ENCODE results near the gene UBE3C.

UBE3C gene

DNA sequence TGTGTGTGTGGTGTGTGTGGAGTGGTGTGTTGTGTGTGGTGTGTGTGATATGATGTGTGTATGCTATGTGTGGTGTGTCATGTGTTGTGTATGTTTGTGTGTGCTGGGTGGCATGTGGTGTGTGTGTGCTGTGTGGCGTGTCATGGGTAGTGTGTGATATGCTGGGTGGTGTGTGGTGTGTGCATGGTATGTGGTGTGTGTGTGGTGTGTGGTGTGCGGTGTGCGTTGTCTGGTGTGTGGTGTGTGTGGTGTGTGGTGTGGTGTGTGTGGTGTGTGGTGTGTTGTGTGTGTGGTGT is 160.5 kb downstream of the UBE3C start:
- no peak for DNase-seq

DNA sequence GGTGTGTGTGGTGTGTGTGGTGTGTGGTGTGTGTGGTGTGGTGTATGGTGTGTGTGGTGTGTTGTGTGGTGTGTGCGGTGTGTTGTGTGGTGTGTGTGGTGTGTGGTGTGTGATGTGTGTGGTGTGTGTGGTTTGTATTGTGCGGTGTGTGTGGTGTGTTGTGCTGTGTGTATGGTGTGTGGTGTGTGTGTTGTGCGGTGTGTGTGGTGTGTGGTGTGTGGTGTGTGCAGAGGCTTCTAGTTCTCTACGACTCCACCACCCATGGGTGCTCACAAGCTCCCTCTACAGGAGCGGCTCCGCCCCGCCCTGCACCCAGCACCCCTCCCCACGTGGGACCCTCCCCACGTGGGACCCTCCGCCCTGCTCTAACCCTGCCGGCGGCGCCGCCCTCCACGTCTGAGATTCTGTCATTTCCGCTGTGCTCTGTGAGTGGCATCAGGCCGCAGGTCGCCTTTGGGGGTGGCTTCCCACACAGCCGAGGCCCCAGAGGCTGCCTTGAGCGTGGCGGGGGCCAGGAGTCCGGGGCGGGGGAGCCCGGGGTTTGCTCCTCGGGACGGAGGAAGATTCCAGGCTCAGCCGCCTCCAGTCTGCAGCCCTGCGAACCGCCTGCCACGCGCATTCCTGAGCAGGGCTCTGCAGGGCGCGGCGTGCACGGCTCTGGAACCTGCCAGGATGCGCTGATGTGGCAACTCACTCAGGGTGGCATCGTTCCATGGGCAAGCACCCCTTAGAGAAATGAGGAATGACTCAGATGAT is 161.1 kb downstream of the UBE3C start:
- DNase-seq: no peak

DNA sequence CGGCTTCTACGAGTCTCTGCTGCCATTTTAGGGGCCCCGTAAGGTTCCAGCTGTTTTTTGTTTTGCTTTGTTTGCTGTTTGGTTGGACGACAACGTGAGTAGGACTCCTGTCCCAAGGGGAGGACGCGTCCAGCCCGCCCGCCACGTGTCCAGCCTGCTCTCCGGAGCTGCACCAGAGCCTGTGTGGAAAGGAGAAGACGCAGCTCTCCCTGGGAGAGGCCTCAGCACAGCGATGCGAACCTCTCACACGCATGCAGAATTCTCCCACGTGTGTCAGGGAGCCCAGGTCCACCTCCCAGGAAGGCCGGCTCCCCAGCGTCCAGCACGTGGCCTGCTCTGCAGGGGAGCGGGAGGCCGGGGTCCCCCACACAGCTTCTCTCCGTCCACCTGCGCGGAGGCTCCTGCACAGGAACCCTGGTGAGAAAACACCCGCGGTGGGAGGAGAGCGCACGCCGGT is 161.7 kb downstream of the UBE3C start:
- no peak for DNase-seq

DNA sequence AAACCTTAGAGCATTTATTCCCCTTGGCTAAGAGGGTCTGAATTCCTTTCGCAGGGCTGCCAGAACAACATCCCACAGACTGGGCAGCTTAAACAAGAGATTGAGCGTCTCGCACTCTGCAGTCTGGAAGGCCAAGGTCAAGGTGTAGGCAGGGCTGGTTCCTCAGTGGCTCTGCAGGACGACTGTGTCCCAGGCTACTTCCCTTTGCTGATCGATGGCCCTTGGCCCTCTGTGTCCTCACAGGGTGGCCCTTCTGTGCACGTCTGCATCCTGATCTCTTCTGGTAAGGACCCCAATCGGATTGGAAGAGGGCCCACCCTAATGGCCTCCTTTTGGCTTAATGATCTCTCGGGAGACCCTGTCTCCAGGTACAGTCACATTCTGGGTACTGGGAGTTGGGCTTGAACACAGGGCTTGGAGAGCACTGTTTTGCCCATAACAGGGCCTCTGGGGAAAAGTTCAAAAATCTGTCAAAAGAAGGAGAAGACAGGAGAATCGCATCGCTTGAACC is 162.9 kb downstream of the UBE3C start:
- DNase-seq: no peak

DNA sequence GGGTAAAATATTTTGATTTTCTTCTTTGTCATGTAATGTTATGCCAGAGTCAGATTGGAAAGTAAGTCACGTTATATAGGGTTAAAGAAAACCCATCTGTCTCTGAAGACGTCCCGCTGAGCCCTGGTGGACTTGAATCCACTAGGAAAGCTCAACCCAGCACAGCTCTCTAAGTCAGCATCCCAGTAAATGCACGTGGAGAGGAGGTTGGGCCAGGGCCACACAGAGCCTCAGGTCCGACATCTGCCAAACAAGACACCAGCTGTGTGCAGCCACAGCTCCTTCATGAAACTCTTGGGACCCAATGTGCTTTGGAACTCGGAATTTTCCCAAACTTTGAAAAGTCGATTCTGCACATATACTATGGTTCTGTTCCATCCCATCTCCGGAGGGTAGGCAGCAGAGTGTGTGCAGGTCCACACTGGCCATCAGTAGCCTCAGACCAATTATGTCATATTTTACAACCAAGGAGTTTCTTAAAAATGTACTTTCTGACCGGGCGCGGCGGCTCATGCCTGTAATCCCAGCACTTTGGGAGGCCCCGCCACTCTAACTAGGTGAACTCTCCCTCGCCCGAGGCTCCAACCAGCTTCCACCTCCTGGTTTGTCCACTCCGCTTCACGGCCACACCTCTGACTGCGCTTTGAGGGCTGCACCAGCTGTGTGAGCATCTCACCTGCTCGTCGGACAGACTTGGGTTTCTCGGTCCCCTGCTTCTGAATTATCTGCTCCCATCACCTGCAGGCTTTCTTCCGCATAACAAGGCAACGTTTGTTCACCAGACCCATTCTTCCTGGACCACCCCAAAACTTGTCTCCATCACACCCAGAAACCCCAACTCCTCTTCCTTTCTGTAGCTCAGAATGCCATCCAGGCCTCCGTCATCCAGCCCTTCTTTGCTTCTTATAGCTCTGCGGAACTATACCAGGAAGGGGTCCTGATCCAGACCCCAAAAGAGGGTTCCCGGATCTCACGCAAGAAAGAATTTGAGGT is 168.4 kb downstream of the UBE3C start:
- DNase-seq: no peak

DNA sequence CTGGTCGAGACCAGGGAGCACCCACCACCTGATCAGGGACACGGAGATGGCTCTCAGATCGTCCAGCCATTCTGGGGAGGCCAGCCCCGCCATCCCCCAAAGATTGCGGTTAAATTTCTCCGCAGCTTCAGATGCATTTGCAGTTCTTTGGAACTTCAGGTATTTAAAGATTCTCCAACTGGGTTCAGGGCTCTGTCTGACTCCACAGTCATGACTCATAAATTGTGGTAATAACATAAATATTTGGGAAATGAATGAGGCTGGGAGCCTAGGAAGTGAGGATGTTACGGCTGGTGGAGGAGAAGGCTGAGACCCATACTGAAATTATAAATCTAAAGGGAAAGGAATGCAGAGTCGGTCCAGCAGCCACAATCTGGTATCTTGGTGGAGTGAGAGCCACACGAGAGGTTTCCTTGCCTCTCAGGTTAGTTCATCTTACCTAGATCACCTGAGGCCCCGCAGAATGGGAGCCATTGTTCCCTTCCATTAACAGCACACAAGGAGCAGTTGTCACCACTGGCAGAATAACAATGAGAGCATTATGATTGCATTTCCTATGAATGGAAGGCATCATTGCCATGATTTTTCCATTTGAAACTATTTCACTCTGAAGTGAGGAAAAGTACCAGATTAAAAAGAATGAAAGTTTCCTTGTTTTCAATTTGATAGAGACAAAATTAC is 171.4 kb downstream of the UBE3C start:
- DNase-seq: no peak

DNA sequence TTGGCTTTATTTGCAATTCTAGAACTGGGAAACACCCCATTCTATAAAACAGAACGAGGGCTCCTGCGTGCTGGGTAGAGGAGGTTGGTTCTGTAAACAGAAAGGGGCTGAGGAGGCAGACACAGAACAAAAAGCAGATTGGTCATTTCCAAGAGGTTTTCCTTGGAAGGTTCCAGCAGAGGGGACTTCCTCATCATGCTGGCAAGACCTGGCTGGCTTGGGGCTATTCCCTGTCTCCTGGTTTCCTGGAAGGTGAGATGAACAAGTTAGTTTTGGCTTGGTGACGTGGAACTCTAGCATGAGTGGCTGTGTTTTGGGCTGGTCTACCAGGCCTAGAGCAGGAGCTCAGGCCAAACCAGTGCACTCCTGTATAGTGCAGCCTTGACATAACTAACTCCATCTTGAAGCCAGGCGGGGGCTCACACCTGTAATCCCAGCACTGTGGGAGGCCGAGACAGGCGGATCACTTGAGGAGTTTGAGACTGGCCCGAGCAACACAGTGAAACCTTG is 172.0 kb downstream of the UBE3C start:
- DNase-seq: no peak

DNA sequence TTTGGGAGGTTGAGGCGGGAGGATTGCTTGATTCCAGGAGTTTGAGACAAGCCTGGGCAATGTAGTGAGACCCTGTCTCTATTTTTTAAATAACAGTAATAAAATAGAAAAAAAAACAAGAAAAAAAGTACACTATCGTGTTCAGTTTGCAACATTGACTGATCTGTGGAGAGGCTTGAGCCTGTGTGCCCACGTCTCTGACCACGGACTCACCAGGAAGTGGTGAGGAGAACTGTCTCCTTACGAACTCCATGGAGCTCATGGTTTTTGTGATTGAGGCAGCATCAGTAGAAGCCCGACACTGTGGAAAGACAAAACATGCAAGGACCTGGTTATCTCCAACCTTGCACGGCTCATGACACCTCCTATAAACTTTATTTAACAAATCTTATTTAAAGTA is 174.2 kb downstream of the UBE3C start:
- DNase-seq: no peak

DNA sequence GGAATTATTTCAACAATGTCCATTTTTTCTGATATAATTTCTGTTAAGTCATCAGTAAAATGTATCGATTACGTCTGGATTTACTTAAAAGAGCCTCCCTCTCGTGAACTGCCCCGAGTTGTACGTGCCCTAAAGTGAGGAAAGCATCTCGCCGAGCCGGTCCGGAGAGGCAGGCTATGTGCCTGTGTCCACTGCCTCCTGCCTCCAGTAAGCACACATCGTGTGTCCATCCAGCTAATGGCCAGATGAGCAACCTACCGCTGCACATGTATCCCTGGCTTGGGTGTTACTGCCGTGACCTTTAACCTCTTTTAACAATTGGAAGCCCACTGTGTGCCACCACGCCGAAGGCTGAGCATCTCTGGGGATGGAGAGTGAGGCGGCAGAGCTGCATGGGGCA is 174.9 kb downstream of the UBE3C start:
- DNase-seq: no peak

DNA sequence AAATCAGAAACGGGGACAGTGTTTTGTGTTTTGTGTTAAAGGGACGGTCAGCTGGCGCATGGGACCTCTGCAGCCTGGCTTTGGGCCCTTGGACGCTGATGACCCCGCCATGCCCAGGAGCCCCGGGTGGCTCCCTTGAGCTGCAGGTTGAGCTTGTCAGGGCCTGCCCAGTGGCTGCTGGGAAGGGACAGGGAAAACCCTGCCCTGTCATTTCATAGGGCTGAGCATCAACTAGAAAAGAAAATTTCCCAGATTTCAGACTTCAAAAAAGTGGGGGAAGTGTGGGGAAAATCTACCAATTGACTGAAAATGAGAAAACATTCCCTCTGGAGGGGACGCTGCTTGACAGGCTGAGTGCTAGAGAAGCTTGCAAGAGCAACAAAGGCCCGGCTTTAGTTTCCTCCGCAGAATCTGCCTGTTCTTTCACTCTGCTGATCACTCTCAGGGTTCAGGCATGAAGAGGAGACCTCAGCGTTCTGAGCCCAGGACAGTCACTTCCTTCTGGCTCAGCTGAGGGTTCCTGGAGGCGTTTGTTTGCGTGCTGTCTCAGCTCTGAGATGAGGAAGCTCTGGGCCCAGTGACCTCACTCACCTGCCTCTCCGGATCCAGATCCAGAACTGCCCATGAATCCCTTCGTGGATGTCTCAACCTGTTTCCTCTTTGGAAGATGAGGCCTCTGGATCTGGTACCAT is 179.4 kb downstream of the UBE3C start:
- no peak for DNase-seq
